Fibroblast of lung (primary cell): ENCODE data around the gene PRELP. TPM values are rescaled to one million over a fixed set of nuclear protein-coding genes. Genes with fewer than 3 reads are reported as not detected.

Source experiments
- DNase-seq, 2 donors: peaks; one replicate each; pipeline versions ENCODE4 v3.0.0 to v3.0.0-alpha.2; 2010; ENCODE audit warnings: low read depth in 2 of 2
- H2AFZ ChIP-seq: 2 replicates; pipeline ENCODE4 v1.5.1; 2012; ENCODE audit warnings: low read length, control low read depth, inconsistent platforms
- H3K27ac ChIP-seq: 2 replicates; pipeline ENCODE4 v1.5.1; 2011; ENCODE audit warnings: low read length, control low read depth; ENCODE audit not compliant: insufficient read depth
- H3K27me3 ChIP-seq: 2 replicates; pipeline ENCODE4 v1.5.1; 2011; ENCODE audit warnings: mild to moderate bottlenecking, low read length; ENCODE audit not compliant: control insufficient read depth, insufficient read depth
- H3K36me3 ChIP-seq: 2 replicates; pipeline ENCODE4 v1.5.1; 2011; ENCODE audit warnings: low read length; ENCODE audit not compliant: control insufficient read depth, insufficient read depth
- H3K4me1 ChIP-seq: 2 replicates; pipeline ENCODE4 v1.5.1; 2011; ENCODE audit warnings: low read length; ENCODE audit not compliant: control insufficient read depth, insufficient read depth; ENCODE audit errors: extremely low read depth
- H3K4me2 ChIP-seq: 2 replicates; pipeline ENCODE4 v1.5.1; 2011; ENCODE audit warnings: low read length, control low read depth; ENCODE audit not compliant: insufficient read depth; ENCODE audit errors: extremely low read depth
- H3K4me3 ChIP-seq, 4 experiments: fragments of 200-600 bp in 1 of 4; sonication (generic) in 1 of 4; replicated peaks in 1 of 4; 2 replicates each; pipeline ENCODE4 v1.5.1; 2011 to 2016; ENCODE audit warnings: low read length in 4 of 4, low read depth in 3 of 4, mild to moderate bottlenecking in 3 of 4, control low read depth in 2 of 4, inconsistent platforms in 1 of 4, mixed read lengths in 1 of 4; ENCODE audit not compliant: insufficient read depth in 1 of 4; ENCODE audit errors: control extremely low read depth in 1 of 4
- H3K79me2 ChIP-seq: 2 replicates; pipeline ENCODE4 v1.5.1; 2012; ENCODE audit warnings: mild to moderate bottlenecking, low read length, inconsistent platforms; ENCODE audit not compliant: control insufficient read depth, insufficient read depth
- H3K9ac ChIP-seq: 2 replicates; pipeline ENCODE4 v1.5.1; 2011; ENCODE audit warnings: mild to moderate bottlenecking, low read length, control low read depth; ENCODE audit not compliant: insufficient read depth
- H3K9me3 ChIP-seq: 2 replicates; pipeline ENCODE4 v1.5.1; 2012; ENCODE audit warnings: low read depth, low read length; ENCODE audit not compliant: control insufficient read depth, insufficient read depth
- H4K20me1 ChIP-seq: 2 replicates; pipeline ENCODE4 v1.5.1; 2011; ENCODE audit warnings: low read length; ENCODE audit not compliant: control insufficient read depth, insufficient read depth; ENCODE audit errors: extremely low read depth
- CTCF ChIP-seq, 2 donors: IDR thresholded peaks in 1 of 2; conservative IDR thresholded peaks in 1 of 2; 1 replicate in 1 of 2; 2 replicates in 1 of 2; pipeline ENCODE4 v1.5.1; 2011 to 2012; ENCODE audit warnings: low read length in 2 of 2, control low read depth in 1 of 2, inconsistent platforms in 1 of 2, low read depth in 1 of 2, mild to moderate bottlenecking in 1 of 2
- EZH2 ChIP-seq: IDR thresholded peaks from 2 replicates; pipeline ENCODE4 v1.5.1; 2012; ENCODE audit warnings: low read length, control low read depth, mild to moderate bottlenecking; ENCODE audit errors: missing control alignments
- polyA plus RNA-seq, 2 donors: library from polyadenylated mRNA; depleted of rRNA in 1 of 2; stranded (reverse) in 1 of 2; unstranded in 1 of 2; fragments of >200 nt; gene quantifications; 2 replicates each; pipeline ENCODE4 v1.2.1, GENCODE V29; 2011 to 2012; ENCODE audit warnings: missing spikeins in 1 of 2
- total RNA-seq: library from RNA; depleted of rRNA; stranded (reverse); fragments of >200 nt; gene quantifications from 2 replicates; pipeline ENCODE4 v1.2.1, GENCODE V29; 2014

PRELP gene
- total and polyA plus RNA-seq, 2 donors (not counting 1 experiment from before 2014, with no cell fraction given) = 4.5 to 13.9 TPM

- Histone ChIP-seq H3K9me3 (no peaks in the 10 kb centered on the region), H3K4me1 (peaks cover 11% of the 10 kb centered on the region), H4K20me1 (no peaks in the 10 kb centered on the region), H3K36me3 (no peaks in the 10 kb centered on the region), H2AFZ (no peak overlapping the region), H3K27me3 (peaks cover 6% of the 10 kb centered on the region), H3K9ac (no peak overlapping the region), H3K27ac (no peak overlapping the region), H3K4me2 (no peak overlapping the region), H3K79me2 (no peaks in the 10 kb centered on the region), H3K4me3 (no peak overlapping the region)
- DNase-seq = no peak
- no peak for TF ChIP-seq CTCF (conservative IDR thresholded peaks at IDR 0.05 in 1 of 2, IDR thresholded peaks at IDR 0.05 in 1 of 2; ENCODE audit: low read depth in 1 of 2, low read length in 2 of 2)
- no peak for TF ChIP-seq EZH2
Observed at GRCh38 chr1:203437696-203438315, 37.8 kb upstream of the PRELP start.

- no peaks in the 10 kb centered on the region for H3K36me3 ChIP-seq
- no peaks in the 10 kb centered on the region for H4K20me1 ChIP-seq
- DNase-seq = no peak
- TF ChIP-seq CTCF (conservative IDR thresholded peaks at IDR 0.05 in 1 of 2, IDR thresholded peaks at IDR 0.05 in 1 of 2; ENCODE audit: low read depth in 1 of 2, low read length in 2 of 2) (no peak), EZH2 (no peak)
- no peaks in the 10 kb centered on the region for H3K9me3 ChIP-seq
- no peak overlapping the region for H3K27ac ChIP-seq
- H3K4me3 ChIP-seq = no peak overlapping the region
- H2AFZ ChIP-seq = no peak overlapping the region
- H3K9ac ChIP-seq = no peak overlapping the region
- peaks cover 11% of the 10 kb centered on the region for H3K4me1 ChIP-seq
- H3K4me2 ChIP-seq = no peak overlapping the region
- no peaks in the 10 kb centered on the region for H3K79me2 ChIP-seq
- peaks cover 7% of the 10 kb centered on the region for H3K27me3 ChIP-seq
Observed at GRCh38 chr1:203439131-203439730, 36.4 kb upstream of the PRELP start.

- Histone ChIP-seq H3K4me2 (no peak overlapping the region), H3K36me3 (no peaks in the 10 kb centered on the region), H2AFZ (no peak overlapping the region), H3K4me3 (no peak overlapping the region), H4K20me1 (no peaks in the 10 kb centered on the region), H3K9ac (no peak overlapping the region), H3K27me3 (peaks cover 7% of the 10 kb centered on the region), H3K27ac (no peak overlapping the region), H3K9me3 (no peaks in the 10 kb centered on the region), H3K4me1 (peaks cover 11% of the 10 kb centered on the region), H3K79me2 (no peaks in the 10 kb centered on the region)
- TF ChIP-seq CTCF (conservative IDR thresholded peaks at IDR 0.05 in 1 of 2, IDR thresholded peaks at IDR 0.05 in 1 of 2; ENCODE audit: low read depth in 1 of 2, low read length in 2 of 2) (peak; percentile 52 to 79), EZH2 (no peak)
- DNase-seq = peak; percentile 74 to 88
Observed at GRCh38 chr1:203440771-203441170, 34.8 kb upstream of the PRELP start.
